DMS114 treated with DMSO at 0.1 percent for 48 hours (cell line): ENCODE results near the gene USP11.
"Not testable (repeated sequence)": the region's sequence is repeated elsewhere in the genome, so short reads cannot be mapped to it uniquely, and the experiment has no call there.

ENCODE experiments used
- DNase-seq: peaks from one replicate; lab custom pipeline; 2025; ENCODE audit not compliant: unreplicated experiment; lab: John Stamatoyannopoulos, UW

USP11 gene

DNA sequence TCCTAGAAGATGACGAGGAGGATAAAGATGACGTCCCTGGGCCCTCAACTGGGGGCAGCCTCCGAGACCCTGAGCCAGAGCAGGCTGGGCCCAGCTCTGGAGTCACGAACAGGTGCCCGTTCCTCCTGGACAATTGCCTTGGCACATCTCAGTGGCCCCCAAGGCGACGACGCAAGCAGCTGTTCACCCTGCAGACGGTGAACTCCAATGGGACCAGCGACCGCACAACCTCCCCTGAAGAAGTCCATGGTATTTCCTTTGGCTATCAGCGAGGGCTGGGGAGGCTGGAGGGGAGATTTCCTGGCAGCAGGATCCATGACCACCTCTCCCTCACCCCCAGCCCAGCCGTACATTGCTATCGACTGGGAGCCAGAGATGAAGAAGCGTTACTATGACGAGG, 11.9 kb downstream of the USP11 start:
- DNase-seq: no peak

DNA sequence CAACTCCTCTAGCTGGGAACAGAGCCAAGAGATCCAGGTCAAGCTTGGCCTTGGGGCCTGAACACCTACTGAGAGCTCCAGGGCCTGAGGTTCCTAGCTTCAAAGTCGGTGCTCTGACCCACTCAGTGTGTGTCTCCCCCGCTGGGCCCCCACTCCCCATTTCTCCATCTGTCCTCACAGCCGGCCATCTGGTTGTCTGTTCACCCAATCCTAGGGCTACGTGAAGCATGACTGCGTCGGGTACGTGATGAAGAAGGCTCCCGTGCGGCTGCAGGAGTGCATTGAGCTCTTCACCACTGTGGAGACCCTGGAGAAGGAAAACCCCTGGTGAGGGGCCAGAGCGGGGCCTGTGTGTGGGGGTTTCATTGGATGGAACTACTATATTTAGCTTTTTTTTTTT, 12.3 kb downstream of the USP11 start:
- no peak for DNase-seq

DNA sequence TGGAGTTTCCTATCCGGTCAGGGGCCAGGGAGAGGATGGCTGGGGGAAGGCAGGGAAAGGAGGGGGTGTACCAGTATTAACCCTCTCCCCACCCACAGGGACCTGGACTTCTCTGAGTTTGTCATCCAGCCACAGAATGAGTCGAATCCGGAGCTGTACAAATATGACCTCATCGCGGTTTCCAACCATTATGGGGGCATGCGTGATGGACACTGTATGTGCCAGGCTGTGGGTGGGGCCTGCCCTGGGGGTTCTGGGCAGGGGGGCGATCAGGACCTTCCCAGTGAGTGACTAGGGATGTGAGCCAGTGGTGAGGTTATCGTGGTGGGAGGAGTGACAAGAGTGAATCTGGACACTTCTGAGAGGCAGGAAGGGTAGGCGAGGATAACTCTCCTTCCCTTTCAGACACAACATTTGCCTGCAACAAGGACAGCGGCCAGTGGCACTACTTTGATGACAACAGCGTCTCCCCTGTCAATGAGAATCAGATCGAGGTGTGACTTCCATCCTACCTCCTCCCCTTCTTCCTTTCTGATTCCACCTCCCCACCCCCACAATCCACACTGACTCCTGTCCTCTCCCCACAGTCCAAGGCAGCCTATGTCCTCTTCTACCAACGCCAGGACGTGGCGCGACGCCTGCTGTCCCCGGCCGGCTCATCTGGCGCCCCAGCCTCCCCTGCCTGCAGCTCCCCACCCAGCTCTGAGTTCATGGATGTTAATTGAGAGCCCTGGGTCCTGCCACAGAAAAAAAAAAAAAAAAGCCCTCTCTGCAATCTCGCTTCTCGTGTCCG, 14.6 kb downstream of the USP11 start:
- no peak for DNase-seq

DNA sequence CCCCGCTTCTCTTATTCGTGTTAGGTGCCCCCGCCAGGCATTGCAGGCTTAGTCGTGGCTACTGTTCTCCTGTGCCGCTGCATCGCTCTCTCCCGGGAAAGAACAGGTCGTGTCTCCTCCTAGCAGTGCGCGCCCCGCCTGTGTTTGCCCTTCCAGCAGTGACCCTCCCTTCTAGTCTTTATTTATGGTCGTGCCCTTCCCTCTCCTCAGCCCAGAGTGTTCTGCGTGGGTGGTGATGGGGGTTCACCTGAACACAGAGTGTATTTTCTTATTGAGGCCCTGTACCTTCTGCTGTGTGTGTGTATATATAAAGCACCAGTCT, 15.2 kb downstream of the USP11 start:
- DNase-seq: no peak

DNA sequence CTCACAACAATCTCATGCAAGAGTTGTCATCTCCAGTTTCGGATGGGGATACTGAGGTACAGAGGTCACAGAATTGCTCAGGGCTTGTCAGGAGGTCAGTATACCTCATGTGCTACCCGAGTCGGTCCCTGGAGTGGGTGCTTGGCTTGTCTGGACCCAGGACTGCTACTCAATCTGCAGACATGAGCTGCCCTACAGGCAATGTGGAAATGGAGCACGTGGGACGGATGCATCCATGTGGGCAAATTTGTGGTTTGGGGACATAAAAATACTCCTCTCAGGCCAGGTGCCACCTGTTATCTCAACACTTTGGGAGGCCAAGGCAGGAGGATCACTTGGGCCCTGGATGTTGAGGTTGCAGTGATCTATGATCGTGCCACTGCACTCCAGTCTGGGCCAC, 15.8 kb downstream of the USP11 start:
- no peak for DNase-seq

DNA sequence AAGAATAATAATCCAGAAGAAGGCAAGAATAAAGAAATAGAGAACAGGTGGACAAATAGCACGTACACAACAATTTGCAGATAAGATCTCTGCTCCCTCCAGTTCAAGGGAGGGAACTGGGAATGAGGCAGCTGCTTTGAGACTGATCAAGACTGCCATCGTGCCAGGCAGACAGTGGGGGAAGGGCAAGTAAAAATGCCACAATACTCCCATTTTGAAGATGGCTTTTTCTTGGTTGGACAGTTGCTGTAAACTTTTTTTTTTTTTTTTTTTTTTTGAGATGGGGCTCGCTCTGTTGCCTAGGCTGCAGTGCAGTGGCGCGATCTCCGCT, 17.2 kb downstream of the USP11 start:
- no peak for DNase-seq

DNA sequence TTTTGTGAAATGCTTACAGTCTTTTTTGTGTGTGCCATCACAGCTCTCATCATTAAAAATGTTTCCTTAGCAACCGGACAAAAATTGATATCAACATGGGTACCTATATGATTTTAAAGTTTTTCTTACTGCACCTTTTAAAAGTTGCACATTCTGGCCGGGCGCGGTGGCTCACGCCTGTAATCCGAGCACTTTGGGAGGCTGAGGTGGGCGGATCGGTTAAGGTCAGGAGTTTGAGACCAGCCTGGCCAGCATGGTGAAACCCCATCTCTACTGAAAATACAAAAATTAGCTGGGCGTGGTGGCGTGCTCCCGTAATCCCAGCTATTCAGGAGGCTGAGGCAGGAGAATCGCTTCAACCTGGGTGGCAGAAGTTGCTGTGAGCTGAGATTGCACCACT, 24.8 kb downstream of the USP11 start:
- not testable (repeated sequence) for DNase-seq

DNA sequence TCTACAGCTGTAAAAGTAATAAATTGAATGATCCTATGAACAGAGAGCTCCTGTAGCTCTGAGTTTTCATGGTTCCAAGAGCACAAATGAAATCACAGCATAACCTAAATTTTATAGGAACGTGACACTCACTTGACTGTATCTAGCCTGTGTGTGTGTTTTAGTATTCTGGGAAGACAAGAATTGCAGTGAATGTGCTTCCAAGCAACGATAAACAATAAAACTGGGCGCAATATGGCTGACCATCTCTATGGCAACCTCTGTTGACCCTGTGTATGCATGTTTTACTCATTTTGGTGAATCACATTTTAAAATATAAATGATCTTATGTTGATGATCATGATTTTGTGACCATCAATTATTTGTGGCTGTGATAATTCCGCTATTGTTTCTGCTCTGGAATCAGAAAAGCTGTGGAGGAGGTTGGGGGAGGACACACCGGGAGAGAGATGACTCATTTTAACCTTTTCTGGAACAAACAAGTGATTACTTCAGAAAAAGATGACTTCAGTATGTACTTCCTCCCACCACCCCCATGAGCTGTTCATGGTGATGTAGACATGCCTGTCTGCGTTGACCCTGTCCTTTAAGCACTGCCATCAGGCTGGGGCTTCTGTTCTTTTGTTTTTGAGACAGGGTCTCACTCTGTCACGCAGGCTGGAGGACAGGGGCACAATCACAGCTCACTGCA, 31.8 kb downstream of the USP11 start:
- DNase-seq: no peak

DNA sequence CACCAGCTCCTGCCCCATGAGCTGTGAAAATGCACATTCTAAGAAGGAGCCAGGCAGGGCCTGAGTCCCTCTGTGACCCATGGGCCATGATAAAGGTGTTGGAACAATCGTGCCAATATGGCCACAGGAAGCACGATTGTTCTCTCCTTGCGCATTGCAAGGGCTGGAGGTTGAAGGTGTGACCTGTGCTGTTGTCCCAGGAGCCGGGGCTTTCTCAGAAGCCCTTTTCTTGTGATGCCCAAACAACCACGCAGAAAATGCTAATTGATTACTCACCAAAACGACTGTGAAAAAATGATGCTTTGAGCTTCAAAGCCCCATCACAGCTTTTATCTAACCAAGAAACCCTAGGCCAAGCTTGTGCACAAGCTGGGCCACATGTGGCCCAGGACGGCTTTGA, 33.8 kb downstream of the USP11 start:
- DNase-seq: no peak

DNA sequence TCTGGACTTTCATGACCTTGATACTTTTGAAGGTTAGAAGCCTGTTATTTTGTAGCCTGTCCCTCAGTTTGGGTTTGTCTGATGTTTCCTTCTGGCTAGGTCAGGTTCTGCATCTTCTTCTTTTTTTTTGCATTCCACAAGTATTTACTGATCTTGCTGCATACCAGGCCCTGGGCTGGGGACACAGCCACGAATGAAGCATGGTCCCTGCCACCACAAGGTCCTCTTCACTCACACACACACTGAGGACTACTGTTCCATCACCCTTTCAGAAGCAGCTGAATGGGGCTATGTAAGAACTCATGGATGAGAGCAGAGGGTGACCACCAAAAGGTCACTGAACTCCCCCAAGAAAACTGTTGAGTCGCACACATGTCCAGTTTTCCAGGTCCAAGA, 39.2 kb downstream of the USP11 start:
- no peak for DNase-seq

DNA sequence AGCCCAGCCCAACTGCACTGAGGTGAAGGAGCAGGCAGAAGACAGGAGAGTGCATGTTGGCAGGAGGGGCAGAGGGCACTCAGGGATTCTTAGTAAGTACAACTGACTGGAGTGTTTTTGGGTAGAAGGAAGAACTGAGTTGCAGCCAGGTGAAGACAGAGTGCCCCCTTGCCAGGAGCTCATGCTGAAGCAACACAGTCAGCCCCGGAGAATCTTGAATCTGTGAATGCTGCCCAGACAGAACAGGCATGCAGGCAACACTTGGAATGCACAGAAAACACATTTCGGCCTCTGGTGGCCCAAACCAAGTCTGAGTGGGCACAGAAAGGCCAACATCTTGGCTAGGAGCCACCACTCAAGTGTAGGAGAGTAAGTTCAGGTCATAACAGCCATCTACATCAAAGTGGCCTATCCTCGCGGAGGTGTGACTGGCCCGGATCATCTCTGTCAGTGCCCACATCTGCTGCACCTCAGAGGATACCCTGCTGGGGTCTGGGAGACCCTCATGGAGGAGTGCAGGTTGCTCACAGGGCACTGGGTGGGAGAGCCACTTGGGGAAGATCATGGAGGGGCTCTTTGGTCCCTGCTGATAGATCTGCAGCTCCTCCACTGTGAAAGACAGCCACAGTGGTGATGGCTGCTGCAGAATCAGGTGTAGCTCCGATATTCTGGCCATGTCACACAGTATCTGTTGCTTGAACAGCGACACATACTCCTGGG, 40.4 kb downstream of the USP11 start:
- no peak for DNase-seq

DNA sequence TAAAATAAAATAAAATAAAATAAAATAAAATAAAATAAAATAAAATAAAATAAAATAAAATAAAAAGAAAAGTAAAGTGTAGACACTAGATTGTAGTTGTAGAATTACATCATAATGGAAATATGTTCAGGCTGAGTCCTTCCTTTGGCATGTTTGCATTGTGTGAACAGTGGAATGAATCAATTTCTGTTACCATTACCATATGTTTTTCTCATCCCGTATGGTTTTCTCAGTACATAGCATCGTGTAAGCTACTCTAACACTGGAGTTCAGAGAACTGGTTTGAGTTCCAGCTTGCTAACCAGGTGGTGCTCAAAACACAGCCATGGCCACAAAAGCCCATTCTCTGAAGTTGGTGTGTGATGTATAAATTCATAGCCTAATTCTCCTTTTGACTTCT, 45.9 kb downstream of the USP11 start:
- DNase-seq: no peak

DNA sequence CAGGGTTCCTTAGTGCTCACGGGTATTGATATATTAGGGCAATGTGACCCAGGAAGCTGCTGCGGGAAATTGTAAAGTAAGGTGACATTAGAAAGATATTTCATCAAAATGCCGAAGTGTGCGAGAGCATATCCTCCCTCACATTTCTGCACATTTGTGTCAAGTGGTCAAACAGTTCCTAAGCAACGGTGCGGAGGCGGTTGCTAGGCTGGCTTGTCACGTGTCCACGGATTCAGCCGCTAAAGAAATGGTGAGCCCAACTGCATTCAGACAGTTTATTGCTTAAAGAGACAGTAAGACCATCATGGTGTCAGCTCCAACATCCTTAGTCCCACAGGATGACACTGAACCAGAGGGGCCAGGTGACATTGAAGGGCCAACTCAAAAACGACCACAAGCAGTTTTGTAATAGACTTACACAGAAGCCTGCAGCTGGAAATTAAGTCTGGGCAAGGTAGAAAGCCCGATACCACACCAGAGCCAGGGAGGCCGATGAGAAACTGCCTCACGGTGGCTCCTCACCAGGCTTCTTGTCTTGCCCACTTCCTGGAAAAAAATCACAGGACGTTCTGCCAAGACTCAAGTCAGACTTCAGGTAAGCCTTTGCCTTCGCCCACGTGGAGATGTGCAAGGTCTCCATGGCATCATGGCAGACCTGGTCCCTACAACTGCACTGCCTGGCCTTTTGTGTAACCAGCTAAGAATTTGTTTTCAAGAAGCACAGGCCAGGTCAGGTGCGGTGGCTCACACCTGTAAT, 50.4 kb downstream of the USP11 start:
- no peak for DNase-seq

DNA sequence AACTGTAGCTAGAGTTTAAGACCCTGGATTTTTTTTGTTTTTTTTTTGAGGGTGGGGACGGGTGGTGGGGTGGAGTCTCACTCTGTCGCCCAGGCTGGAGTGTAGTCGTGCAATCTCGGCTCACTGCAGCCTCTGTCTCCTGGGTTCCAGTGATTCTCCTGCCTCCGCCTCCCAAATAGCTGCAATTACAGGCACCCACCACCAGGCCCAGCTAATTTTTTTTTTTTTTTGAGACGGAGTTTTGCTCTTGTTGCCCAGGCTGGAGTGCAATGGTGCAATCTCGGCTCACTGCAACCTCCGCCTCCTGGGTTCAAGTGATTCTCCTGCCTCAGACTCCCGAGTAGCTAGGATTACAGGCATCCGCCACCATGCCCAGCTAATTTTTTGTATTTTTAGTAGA, 51.8 kb downstream of the USP11 start:
- DNase-seq: not testable (repeated sequence)

DNA sequence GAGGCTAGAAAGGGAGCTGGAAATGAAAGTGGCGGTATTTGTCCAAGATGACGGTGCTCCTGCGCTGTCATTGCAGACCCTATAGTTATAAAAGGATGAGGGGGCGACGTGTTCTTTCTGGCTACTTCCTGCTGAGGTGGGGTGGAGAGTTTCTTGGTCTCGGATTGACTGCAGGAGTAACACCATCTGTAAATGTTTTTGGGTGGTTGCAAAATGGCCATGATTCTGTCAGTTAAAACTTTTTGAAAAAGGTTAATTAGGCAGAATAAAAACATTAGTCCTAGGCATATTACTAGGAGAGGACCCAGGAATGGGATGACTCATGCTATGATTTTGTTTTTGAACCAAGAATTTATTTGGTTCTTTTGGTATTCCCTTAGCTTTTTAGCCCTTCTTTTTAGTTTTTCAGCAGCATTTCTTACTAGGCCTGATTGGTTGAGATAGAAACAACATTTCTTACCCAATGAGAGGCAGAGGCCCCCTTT, 53.1 kb downstream of the USP11 start:
- no peak for DNase-seq

DNA sequence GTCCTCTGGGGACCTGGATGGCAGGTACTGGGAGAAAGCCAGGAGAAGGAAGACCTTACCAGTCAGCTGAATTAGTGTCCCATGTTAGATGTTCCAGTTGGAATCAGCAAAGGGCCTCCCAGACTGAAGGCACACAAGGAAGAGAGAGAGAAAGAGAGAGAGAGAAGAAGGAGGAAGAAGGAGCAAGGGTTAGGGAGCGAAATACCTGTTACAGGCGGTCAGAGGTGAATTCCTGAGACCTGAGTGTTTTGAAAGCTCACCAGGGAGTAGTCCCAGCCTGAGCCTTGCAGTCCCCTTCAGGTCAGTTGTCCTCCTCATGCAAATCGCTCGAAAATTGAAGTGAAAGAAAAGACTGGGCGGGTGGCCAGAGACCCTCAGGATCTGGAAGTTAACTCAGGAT, 60.3 kb downstream of the USP11 start:
- DNase-seq: no peak

DNA sequence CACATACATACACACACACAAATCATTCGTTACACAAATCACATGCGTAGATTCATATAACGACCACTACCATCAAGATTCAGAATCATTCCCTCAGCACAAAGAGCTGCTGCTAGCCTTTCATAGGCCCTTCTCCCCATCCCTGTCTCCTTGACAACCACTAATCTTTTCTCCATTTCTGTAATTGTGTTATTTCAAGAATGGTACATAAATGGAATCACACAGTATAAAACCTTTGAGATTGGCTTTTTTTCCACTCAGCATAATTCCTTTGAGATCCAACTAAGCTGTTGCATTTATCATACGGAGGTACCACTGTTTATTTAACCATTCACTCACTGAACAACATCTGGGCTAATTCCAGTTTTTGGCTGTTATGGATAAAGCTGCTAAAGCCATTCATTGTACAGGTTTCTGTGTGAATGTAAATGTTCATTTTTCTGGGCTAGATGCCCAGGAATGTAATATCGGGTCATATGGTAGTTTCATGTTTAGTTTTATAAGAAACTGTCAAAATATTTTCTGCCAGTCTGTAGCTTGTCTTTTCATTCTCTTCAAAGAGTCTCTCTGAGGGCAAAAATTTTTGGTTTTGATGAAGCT, 64.1 kb downstream of the USP11 start:
- DNase-seq: no peak

DNA sequence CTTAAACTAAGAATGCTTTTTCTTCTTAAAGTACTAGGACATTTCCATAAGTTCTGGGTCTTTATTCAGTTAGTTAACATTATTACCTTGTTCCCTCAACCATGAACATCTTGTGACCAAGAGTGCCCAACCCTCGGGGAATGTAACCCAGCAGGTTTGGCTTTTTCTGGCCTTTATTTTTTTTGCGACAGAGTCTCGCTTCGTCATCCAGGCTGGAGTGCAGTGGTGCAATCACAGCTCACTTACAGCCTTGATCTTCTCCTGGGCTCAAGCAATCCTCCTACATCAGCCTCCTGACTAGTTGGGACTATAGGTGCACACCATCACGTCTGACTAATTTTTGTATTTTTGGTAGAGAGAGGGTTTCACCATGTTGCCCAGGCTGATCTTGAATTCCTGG, 65.1 kb downstream of the USP11 start:
- DNase-seq: no peak
